ENCODE data around the gene SDC1. TPM values are rescaled to one million over a fixed set of nuclear protein-coding genes. Genes with fewer than 3 reads are reported as not detected.
"Not testable (repeated sequence)": the region's sequence is repeated elsewhere in the genome, so short reads cannot be mapped to it uniquely, and the experiment has no call there.

Gene SDC1
- 28.9 TPM for polyA plus RNA-seq (2013, experiment 1 of 2; ENCODE audit: insufficient read length)
- 6.3 TPM for polyA plus RNA-seq (2013, experiment 2 of 2; ENCODE audit: insufficient read length)

GRCh38 chr2:20224716-20225293 lies at the start of gene SDC1:
Gene SDC1 (minus strand): TSS chr2:20225130. CDS start chr2:20224867, 263 bp downstream.
- peak; percentile 45 for DNase-seq

GRCh38 chr2:20273042-20273441 lies 48.1 kb upstream of the SDC1 start:
- no peak for DNase-seq

GRCh38 chr2:20268317-20268716 lies 43.4 kb upstream of the SDC1 start:
- not testable (repeated sequence) for DNase-seq

GRCh38 chr2:20267529-20267928 lies 42.6 kb upstream of the SDC1 start:
- DNase-seq, result no peak

- DNase-seq, result no peak
Observed at GRCh38 chr2:20264629-20265028, 39.7 kb upstream of the SDC1 start.

GRCh38 chr2:20257411-20257810 lies 32.5 kb upstream of the SDC1 start:
- no peak for DNase-seq

- DNase-seq, result no peak
Observed at GRCh38 chr2:20254731-20255130, 29.8 kb upstream of the SDC1 start.

GRCh38 chr2:20250436-20250835 lies 25.5 kb upstream of the SDC1 start:
- no peak for DNase-seq

GRCh38 chr2:20249170-20249569 lies 24.2 kb upstream of the SDC1 start:
- DNase-seq, result no peak

- DNase-seq, result no peak
Observed at GRCh38 chr2:20247084-20247483, 22.2 kb upstream of the SDC1 start.

GRCh38 chr2:20243637-20244036 lies 18.7 kb upstream of the SDC1 start:
- DNase-seq, result not testable (repeated sequence)

- no peak for DNase-seq
Observed at GRCh38 chr2:20242727-20243377, 17.9 kb upstream of the SDC1 start.

GRCh38 chr2:20241973-20242726 lies 17.2 kb upstream of the SDC1 start:
- DNase-seq, result no peak

GRCh38 chr2:20240291-20240690 lies 15.4 kb upstream of the SDC1 start:
- DNase-seq, result not testable (repeated sequence)

GRCh38 chr2:20236496-20236895 lies 11.6 kb upstream of the SDC1 start:
- no peak for DNase-seq

- DNase-seq, result no peak
Observed at GRCh38 chr2:20235655-20236305, 10.8 kb upstream of the SDC1 start.

GRCh38 chr2:20234597-20234996 lies 9.7 kb upstream of the SDC1 start:
- not testable (repeated sequence) for DNase-seq

GRCh38 chr2:20232837-20233207 lies 7.9 kb upstream of the SDC1 start:
- DNase-seq, result no peak

GRCh38 chr2:20231598-20232026 lies 6.7 kb upstream of the SDC1 start:
- DNase-seq, result peak; percentile 45

- DNase-seq, result no peak
Observed at GRCh38 chr2:20231159-20231558, 6.2 kb upstream of the SDC1 start.

GRCh38 chr2:20230114-20230425 lies 5.1 kb upstream of the SDC1 start:
- DNase-seq, result no peak

GRCh38 chr2:20229322-20230113 lies 4.6 kb upstream of the SDC1 start:
- DNase-seq, result no peak

Data from fibroblast of skin of back (primary cell).